ENCODE results near the gene ADCY9. TPM values are rescaled to one million over a fixed set of nuclear protein-coding genes. Genes with fewer than 3 reads are reported as not detected.

ADCY9 gene
- total and polyA plus RNA-seq, 2 experiments from 2014 or later = 2.2 to 18.3 TPM

GRCh38 chr16:3912897-3913296, 203.3 kb downstream of the ADCY9 start:
- Histone ChIP-seq H3K36me3 (ENCODE audit: insufficient read depth) (no peaks in the 10 kb centered on the region), H3F3A (replicated peaks; ENCODE audit: low read depth) (no peaks in the 10 kb centered on the region), H3K4me3 (no peak overlapping the region), H3K27ac (ENCODE audit: low read depth) (no peak overlapping the region), H3K4me2 (no peak overlapping the region), H3K79me2 (replicated peaks; ENCODE audit: insufficient read depth) (no peaks in the 10 kb centered on the region), H2AFZ (no peak overlapping the region), H3K9me2 (ENCODE audit: insufficient read depth) (no peaks in the 10 kb centered on the region), H4K20me1 (replicated peaks; ENCODE audit: insufficient read depth) (no peaks in the 10 kb centered on the region), H3K27me3 (ENCODE audit: insufficient read depth) (no peaks in the 10 kb centered on the region), H3K4me1 (ENCODE audit: insufficient read depth) (no peaks in the 10 kb centered on the region)
- DNase-seq (ENCODE audit: low spot score) (no peak), ATAC-seq (no peak)
- no peak for TF ChIP-seq EZH2phosphoT487 (IDR thresholded peaks at IDR 0.05; ENCODE audit: unreplicated experiment)
- no peak for TF ChIP-seq JUNB (IDR thresholded peaks at IDR 0.05; ENCODE audit: unreplicated experiment)
- TF ChIP-seq, protein P1, sequence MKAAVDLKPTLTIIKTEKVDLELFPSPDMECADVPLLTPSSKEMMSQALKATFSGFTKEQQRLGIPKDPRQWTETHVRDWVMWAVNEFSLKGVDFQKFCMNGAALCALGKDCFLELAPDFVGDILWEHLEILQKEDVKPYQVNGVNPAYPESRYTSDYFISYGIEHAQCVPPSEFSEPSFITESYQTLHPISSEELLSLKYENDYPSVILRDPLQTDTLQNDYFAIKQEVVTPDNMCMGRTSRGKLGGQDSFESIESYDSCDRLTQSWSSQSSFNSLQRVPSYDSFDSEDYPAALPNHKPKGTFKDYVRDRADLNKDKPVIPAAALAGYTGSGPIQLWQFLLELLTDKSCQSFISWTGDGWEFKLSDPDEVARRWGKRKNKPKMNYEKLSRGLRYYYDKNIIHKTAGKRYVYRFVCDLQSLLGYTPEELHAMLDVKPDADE (IDR thresholded peaks at IDR 0.05) = no peak
- no peak for TF ChIP-seq ZNF114 (CRISPR knock-in tag; IDR thresholded peaks at IDR 0.05)
- TF ChIP-seq ZNF331 (CRISPR knock-in tag; IDR thresholded peaks at IDR 0.05; ENCODE audit: low read depth) = no peak
- TF ChIP-seq ZNF462 (CRISPR knock-in tag; IDR thresholded peaks at IDR 0.05) = no peak
- TF ChIP-seq POLR2AphosphoS5 (IDR thresholded peaks at IDR 0.05; ENCODE audit: low read depth) = no peak
- TF ChIP-seq EZH2 (IDR thresholded peaks at IDR 0.05; ENCODE audit: low read depth, unreplicated experiment) = no peak
- no peak for TF ChIP-seq REST (IDR thresholded peaks at IDR 0.05; ENCODE audit: unreplicated experiment)
- TF ChIP-seq STAT1 (IDR thresholded peaks at IDR 0.05; ENCODE audit: unreplicated experiment) = no peak
- H3K27ac Mint-ChIP-seq = no peak overlapping the region
- H3K27me3 Mint-ChIP-seq (ENCODE audit: insufficient read depth, low read depth, poor library complexity) = peaks cover 7% of the 10 kb centered on the region
- peaks cover 11% of the 10 kb centered on the region for H3K9me3 Mint-ChIP-seq
- no peak overlapping the region for H3K4me3 Mint-ChIP-seq
- peaks cover 2% of the 10 kb centered on the region; the same call in 1 of the 3 replicates for H3K4me1 Mint-ChIP-seq
- no peaks in the 10 kb centered on the region for H3K36me3 Mint-ChIP-seq (ENCODE audit: low read depth)

All from GM23338 (cell line).